Kidney (tissue), 14 donors: ENCODE data around the gene ADAM10. TPM values are rescaled to one million over a fixed set of nuclear protein-coding genes. Genes with fewer than 3 reads are reported as not detected.

Experiments
- DNase-seq, 5 donors: peaks; one replicate each; pipeline ENCODE4 v3.0.0-alpha.2; 2013 to 2020
- FAIRE-seq: peaks from 2 replicates; lab custom pipeline; 2012; peaks lifted over from hg19 to GRCh38; lab: Jason Lieb, UNC
- H3K27ac ChIP-seq, 2 donors: one replicate each; pipeline ENCODE4 v1.7.0; 2013; ENCODE audit warnings: low read depth in 2 of 2, low read length in 2 of 2, inconsistent platforms in 1 of 2
- H3K27me3 ChIP-seq: one replicate; pipeline ENCODE4 v1.7.1; 2013; ENCODE audit warnings: low read length, inconsistent platforms; ENCODE audit not compliant: control insufficient read depth, insufficient read depth
- H3K36me3 ChIP-seq, 3 donors: one replicate each; pipeline versions ENCODE4 v1.7.0 to v1.7.1; 2013; ENCODE audit warnings: low read length in 3 of 3, control low read depth in 1 of 3, inconsistent platforms in 1 of 3; ENCODE audit not compliant: insufficient read depth in 3 of 3, control insufficient read depth in 2 of 3
- H3K4me1 ChIP-seq, 3 donors: one replicate each; pipeline versions ENCODE4 v1.7.0 to v1.7.1; 2013; ENCODE audit warnings: low read length in 3 of 3, inconsistent platforms in 1 of 3, low read depth in 1 of 3; ENCODE audit not compliant: control insufficient read depth in 2 of 3, insufficient read depth in 2 of 3
- H3K4me3 ChIP-seq, 3 donors: one replicate each; pipeline versions ENCODE4 v1.7.0 to v1.8.1; 2013; ENCODE audit warnings: low read length in 3 of 3, control low read depth in 1 of 3, inconsistent platforms in 1 of 3
- H3K9ac ChIP-seq, 3 donors: one replicate each; pipeline versions ENCODE4 v1.7.0 to v1.7.1; 2013; ENCODE audit warnings: low read length in 3 of 3, control low read depth in 1 of 3, inconsistent platforms in 1 of 3
- H3K9me3 ChIP-seq, 3 donors: one replicate each; pipeline versions ENCODE4 v1.7.0 to v1.7.1; 2013; ENCODE audit warnings: low read length in 3 of 3, control low read depth in 1 of 3, inconsistent platforms in 1 of 3; ENCODE audit not compliant: control insufficient read depth in 2 of 3, insufficient read depth in 1 of 3
- CTCF ChIP-seq: IDR thresholded peaks from 3 replicates; pipeline ENCODE4 v1.5.1; 2012; ENCODE audit warnings: mild to moderate bottlenecking, moderate library complexity, borderline replicate concordance; ENCODE audit not compliant: insufficient read depth; ENCODE audit errors: extremely low read depth
- intact Hi-C: fragments of 100-400 bp; cut with DNase I; formaldehyde crosslinking; loops from one replicate; pipeline ENCODE4 v1.11.1; 2022
- polyA plus RNA-seq: library from polyadenylated mRNA; stranded (reverse); fragments of 350-450 nt; fragmentation: Illumina TruSeq; extraction: RNeasy Lipid Tissue Mini Kit (QIAGEN cat#74804); gene quantifications from one replicate; pipeline ENCODE4 v1.2.3, GENCODE V29; 2014; ENCODE audit warnings: low read depth, low replicate concordance; ENCODE audit not compliant: insufficient read depth
- total RNA-seq: library from RNA; stranded (reverse); fragmentation: NEBNext Ultra II Directional; extraction: Animal tissue kit (Norgen Biotek cat#: 25700); gene quantifications from one replicate; pipeline ENCODE4 v1.2.1, GENCODE V29; 2021
- donor health status: control.
- donor health status: control.
- donor health status: control.
- donor health status: control.
- donor health status: control.
- donor health status: DM: yes; HTN: yes; CAD: no.
- donor health status: Normal renal cell carcinoma (clear cell type).

The ADAM10 gene
- total and polyA plus RNA-seq, 2 donors from 2014 or later: 19.5 to 235 TPM

- intact Hi-C loops: no loop called here
- Histone ChIP-seq H3K4me1 (peaks cover 0 to 8% (median 2%) of the 10 kb centered on the region in 3 donors), H3K27me3 (no peaks in the 10 kb centered on the region), H3K9me3 (no peaks in the 10 kb centered on the region), H3K36me3 (peaks cover 0 to 3% (median 0%) of the 10 kb centered on the region in 3 donors), H3K27ac (no peak overlapping the region), H3K4me3 (no peak overlapping the region), H3K9ac (no peak overlapping the region)
- no peak for TF ChIP-seq CTCF
- FAIRE-seq (no peak), DNase-seq (no peak)
These were observed 14.6 kb downstream of the ADAM10 start for GRCh38 chr15:58734859-58735258.

- Histone ChIP-seq H3K4me3 (no peak overlapping the region), H3K9ac (no peak overlapping the region), H3K27ac (no peak overlapping the region), H3K9me3 (no peaks in the 10 kb centered on the region), H3K36me3 (peaks cover 0 to 3% (median 0%) of the 10 kb centered on the region in 3 donors), H3K27me3 (no peaks in the 10 kb centered on the region), H3K4me1 (peaks cover 0 to 8% (median 0%) of the 10 kb centered on the region in 3 donors)
- intact Hi-C loops: no loop called here
- FAIRE-seq: no peak
- TF ChIP-seq CTCF: no peak
- no peak for DNase-seq
These were observed 16.7 kb downstream of the ADAM10 start for GRCh38 chr15:58732625-58733363.

GRCh38 chr15:58731756-58732535 lies 17.6 kb downstream of the ADAM10 start:
- no peaks in the 10 kb centered on the region for H3K9me3 ChIP-seq
- FAIRE-seq: no peak
- DNase-seq: no peak
- H3K27ac ChIP-seq: peak overlapping the region; percentile 23 to 40
- H3K4me3 ChIP-seq: no peak overlapping the region
- H3K4me1 ChIP-seq: peaks cover 0 to 8% (median 0%) of the 10 kb centered on the region in 3 donors
- H3K9ac ChIP-seq: no peak overlapping the region
- no peak for TF ChIP-seq CTCF
- H3K36me3 ChIP-seq: peaks cover 0 to 3% (median 0%) of the 10 kb centered on the region in 3 donors
- no peaks in the 10 kb centered on the region for H3K27me3 ChIP-seq
- intact Hi-C loops: no loop called here
